CD14-positive monocyte (primary cell): ENCODE measurements around the gene LGALS3BP. TPM values are rescaled to one million over a fixed set of nuclear protein-coding genes. Genes with fewer than 3 reads are reported as not detected.

Experiments
- DNase-seq, 3 donors: peaks; one replicate each; pipeline ENCODE4 v3.0.0-alpha.2; 2011 to 2022
- H2AFZ ChIP-seq: 2 replicates; pipeline ENCODE4 v1.6.0; 2012; ENCODE audit warnings: mild to moderate bottlenecking, low read depth, low read length, inconsistent platforms; ENCODE audit not compliant: insufficient read depth, poor library complexity, severe bottlenecking
- H3K27ac ChIP-seq, 2 donors: 1 replicate in 1 of 2; 2 replicates in 1 of 2; pipeline ENCODE4 v1.5.1; 2012 to 2013; ENCODE audit warnings: low read length in 2 of 2, control low read depth in 1 of 2, inconsistent platforms in 1 of 2, low read depth in 1 of 2, mild to moderate bottlenecking in 1 of 2
- H3K27me3 ChIP-seq, 2 donors: one replicate each; pipeline versions ENCODE4 v1.6.0 to v1.6.1; 2011 to 2013; ENCODE audit warnings: low read length in 2 of 2; ENCODE audit not compliant: control insufficient read depth in 2 of 2, insufficient read depth in 2 of 2
- H3K36me3 ChIP-seq, 2 donors: replicated peaks in 1 of 2; 1 replicate in 1 of 2; 2 replicates in 1 of 2; pipeline versions ENCODE4 v1.5.1 to v1.6.1; 2012 to 2013; ENCODE audit warnings: low read length in 2 of 2, control low read depth in 1 of 2, inconsistent platforms in 1 of 2, mild to moderate bottlenecking in 1 of 2; ENCODE audit not compliant: insufficient read depth in 2 of 2, control insufficient read depth in 1 of 2
- H3K4me1 ChIP-seq, 2 donors: 1 replicate in 1 of 2; 2 replicates in 1 of 2; pipeline versions ENCODE4 v1.5.1 to v1.6.1; 2012 to 2013; ENCODE audit warnings: low read length in 2 of 2, control low read depth in 1 of 2, inconsistent platforms in 1 of 2, mild to moderate bottlenecking in 1 of 2, moderate library complexity in 1 of 2; ENCODE audit not compliant: insufficient read depth in 2 of 2, control insufficient read depth in 1 of 2
- H3K4me2 ChIP-seq: replicated peaks from 2 replicates; pipeline ENCODE3; 2012; ENCODE audit warnings: low read length, moderate library complexity, mild to moderate bottlenecking; ENCODE audit not compliant: poor library complexity, severe bottlenecking; ENCODE audit errors: extremely low read depth
- H3K4me3 ChIP-seq, 3 experiments: fragments of 200-600 bp in 1 of 3; sonication (generic) in 1 of 3; replicated peaks in 1 of 3; 1 replicate in 2 of 3; 2 replicates in 1 of 3; pipeline ENCODE4 v1.5.1; 2011 to 2013; ENCODE audit warnings: low read length in 3 of 3, mild to moderate bottlenecking in 3 of 3, control low read depth in 2 of 3, low read depth in 2 of 3, inconsistent platforms in 1 of 3, moderate library complexity in 1 of 3
- H3K79me2 ChIP-seq: 2 replicates; pipeline ENCODE4 v1.6.0; 2012; ENCODE audit warnings: mild to moderate bottlenecking, control low read depth, inconsistent platforms, low read length, moderate library complexity; ENCODE audit not compliant: insufficient read depth
- H3K9ac ChIP-seq: 2 replicates; pipeline ENCODE4 v1.6.0; 2017; ENCODE audit warnings: low read length, mild to moderate bottlenecking; ENCODE audit not compliant: insufficient read depth, poor library complexity, severe bottlenecking
- H3K9me3 ChIP-seq, 2 donors: replicated peaks in 1 of 2; 1 replicate in 1 of 2; 2 replicates in 1 of 2; pipeline versions ENCODE4 v1.5.1 to v1.6.1; 2012 to 2013; ENCODE audit warnings: low read length in 2 of 2, control low read depth in 1 of 2; ENCODE audit not compliant: control insufficient read depth in 1 of 2, insufficient read depth in 1 of 2
- H4K20me1 ChIP-seq: 2 replicates; pipeline ENCODE4 v1.6.0; 2012; ENCODE audit warnings: mild to moderate bottlenecking, low read length, control low read depth, moderate library complexity; ENCODE audit not compliant: insufficient read depth
- H3K27ac Mint-ChIP-seq, 7 donors: one replicate each; pipeline ENCODE4 v1.8.0; 2020; ENCODE audit warnings: mild to moderate bottlenecking in 7 of 7, mixed read lengths in 7 of 7, moderate library complexity in 6 of 7, inconsistent platforms in 2 of 7
- H3K27me3 Mint-ChIP-seq, 3 donors: one replicate each; pipeline ENCODE4 v1.8.0; 2021 to 2022; ENCODE audit warnings: low read depth in 3 of 3, mild to moderate bottlenecking in 3 of 3, mixed read lengths in 3 of 3, moderate library complexity in 3 of 3, inconsistent platforms in 1 of 3
- H3K36me3 Mint-ChIP-seq, 2 donors: one replicate each; pipeline ENCODE4 v1.8.0; 2020; ENCODE audit warnings: mixed read lengths in 2 of 2, inconsistent platforms in 1 of 2, mild to moderate bottlenecking in 1 of 2
- H3K4me1 Mint-ChIP-seq: one replicate; pipeline ENCODE4 v1.8.0; 2020; ENCODE audit warnings: mild to moderate bottlenecking, mixed read lengths
- H3K4me3 Mint-ChIP-seq, 2 donors: one replicate each; pipeline ENCODE4 v1.8.0; 2020; ENCODE audit warnings: mild to moderate bottlenecking in 2 of 2, mixed read lengths in 2 of 2, moderate library complexity in 1 of 2
- H3K9me3 Mint-ChIP-seq, 7 donors: one replicate each; pipeline ENCODE4 v1.8.0; 2020 to 2022; ENCODE audit warnings: mixed read lengths in 7 of 7, mild to moderate bottlenecking in 6 of 7, moderate library complexity in 6 of 7, inconsistent platforms in 2 of 7
- WGBS: methylation state at CpG from one replicate; pipeline ENCODE4 v1.1.5; 2013; ENCODE audit warnings: missing lambda C conversion rate; ENCODE audit not compliant: insufficient coverage; 5-methylcytosine and 5-hydroxymethylcytosine counted together
- intact Hi-C, 2 donors: fragments of 100-400 bp; cut with micrococcal nuclease; formaldehyde crosslinking; loops; one replicate each; pipeline versions ENCODE4 v1.15.0 to v1.15.1; 2023
- polyA plus RNA-seq, 3 donors: library from polyadenylated mRNA; depleted of rRNA in 1 of 3; unstranded in 2 of 3; stranded (reverse) in 1 of 3; fragments of 300-500 nt in 2 of 3; fragments of >200 nt in 1 of 3; fragmentation: Illumina TruSeq in 2 of 3; gene quantifications; 1 replicate in 2 of 3; 2 replicates in 1 of 3; pipeline ENCODE4 v1.2.3, GENCODE V29; 2012 to 2021
- TF ChIP-seq, protein P1 (sequence below): fragments of 200-600 bp; IDR thresholded peaks from one replicate; pipeline ENCODE4 v1.8.0; 2022; ENCODE audit warnings: antibody characterized with exemption, mild to moderate bottlenecking

Gene LGALS3BP
- polyA plus RNA-seq, 3 donors, result 11.4 to 12.0 (median 11.7) TPM

DNA sequence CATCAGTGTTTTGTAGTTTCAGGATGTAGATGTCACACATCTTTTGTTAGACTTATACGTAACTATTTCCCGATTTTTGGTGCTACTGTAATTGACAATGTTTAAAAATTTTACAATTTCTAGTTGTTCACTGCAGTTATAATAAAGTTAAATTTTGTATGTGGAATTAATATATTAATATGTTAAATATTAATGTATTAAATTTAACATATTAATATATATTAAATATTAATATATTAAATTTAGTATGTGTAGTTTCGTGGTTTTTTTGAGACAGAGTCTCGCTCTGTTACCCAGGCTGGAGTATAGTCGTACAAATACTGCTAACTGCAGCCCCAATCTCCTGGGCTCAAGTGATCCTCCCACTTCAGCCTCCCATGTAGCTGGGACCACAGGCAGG is 5.7 kb upstream of the LGALS3BP start:
- Histone ChIP-seq H3K4me2 (peak overlapping the region; percentile 81), H3K9me3 (no peaks in the 10 kb centered on the region), H2AFZ (peak overlapping the region; percentile 54), H3K4me3 (peak overlapping the region in 1 of 3 experiments; percentile 67), H3K4me1 (peaks cover 36 to 45% of the 10 kb centered on the region in 2 donors), H3K79me2 (no peaks in the 10 kb centered on the region), H3K36me3 (peaks cover 4% of the 10 kb centered on the region in 2 donors), H3K27ac (peak overlapping the region; percentile 65 to 74), H3K9ac (no peak overlapping the region), H4K20me1 (no peaks in the 10 kb centered on the region), H3K27me3 (no peaks in the 10 kb centered on the region)
- WGBS, result no CpG with 5 or more reads among the region's 5 CpGs
- Mint-ChIP-seq H3K27me3 (no peaks in the 10 kb centered on the region), H3K27ac (peak overlapping the region; percentile 70 to 97 (median 95)), H3K4me1 (peaks cover 41% of the 10 kb centered on the region), H3K9me3 (no peaks in the 10 kb centered on the region), H3K36me3 (peaks cover 10 to 12% of the 10 kb centered on the region in 2 donors), H3K4me3 (peak overlapping the region in 1 of 2 donors; percentile 79)
- DNase-seq, result no peak
- intact Hi-C loops, result loop anchor here in 1 of 2 donors (5.0 kb wide), 1 partner anchor 123 kb away; no protein-coding TSS in a partner anchor
- TF ChIP-seq, protein P1, sequence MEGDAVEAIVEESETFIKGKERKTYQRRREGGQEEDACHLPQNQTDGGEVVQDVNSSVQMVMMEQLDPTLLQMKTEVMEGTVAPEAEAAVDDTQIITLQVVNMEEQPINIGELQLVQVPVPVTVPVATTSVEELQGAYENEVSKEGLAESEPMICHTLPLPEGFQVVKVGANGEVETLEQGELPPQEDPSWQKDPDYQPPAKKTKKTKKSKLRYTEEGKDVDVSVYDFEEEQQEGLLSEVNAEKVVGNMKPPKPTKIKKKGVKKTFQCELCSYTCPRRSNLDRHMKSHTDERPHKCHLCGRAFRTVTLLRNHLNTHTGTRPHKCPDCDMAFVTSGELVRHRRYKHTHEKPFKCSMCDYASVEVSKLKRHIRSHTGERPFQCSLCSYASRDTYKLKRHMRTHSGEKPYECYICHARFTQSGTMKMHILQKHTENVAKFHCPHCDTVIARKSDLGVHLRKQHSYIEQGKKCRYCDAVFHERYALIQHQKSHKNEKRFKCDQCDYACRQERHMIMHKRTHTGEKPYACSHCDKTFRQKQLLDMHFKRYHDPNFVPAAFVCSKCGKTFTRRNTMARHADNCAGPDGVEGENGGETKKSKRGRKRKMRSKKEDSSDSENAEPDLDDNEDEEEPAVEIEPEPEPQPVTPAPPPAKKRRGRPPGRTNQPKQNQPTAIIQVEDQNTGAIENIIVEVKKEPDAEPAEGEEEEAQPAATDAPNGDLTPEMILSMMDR, result no peak

GRCh38 chr17:78981010-78981888 is 1.5 kb upstream of the LGALS3BP start:
- Histone ChIP-seq H3K4me1 (peaks cover 21 to 32% of the 10 kb centered on the region in 2 donors), H3K36me3 (no peaks in the 10 kb centered on the region), H3K9ac (no peak overlapping the region), H4K20me1 (no peaks in the 10 kb centered on the region), H3K27ac (no peak overlapping the region), H3K4me3 (no peak overlapping the region), H3K79me2 (no peaks in the 10 kb centered on the region), H3K9me3 (no peaks in the 10 kb centered on the region), H3K27me3 (no peaks in the 10 kb centered on the region), H3K4me2 (no peak overlapping the region), H2AFZ (no peak overlapping the region)
- H3K9me3 Mint-ChIP-seq, result no peaks in the 10 kb centered on the region
- no peaks in the 10 kb centered on the region for H3K36me3 Mint-ChIP-seq
- 92% methylated on average over 10 of the region's 16 CpGs for WGBS
- intact Hi-C loops, result no loop called here
- H3K4me1 Mint-ChIP-seq, result peaks cover 29% of the 10 kb centered on the region
- H3K27me3 Mint-ChIP-seq, result peaks cover 0 to 2% (median 0%) of the 10 kb centered on the region in 3 donors
- TF ChIP-seq, protein P1, result no peak
- no peak for DNase-seq
- no peak overlapping the region for H3K27ac Mint-ChIP-seq
- no peak overlapping the region for H3K4me3 Mint-ChIP-seq
